GM12878 (cell line): Measurements from ENCODE around the gene BEST2. TPM values are rescaled to one million over a fixed set of nuclear protein-coding genes. Genes with fewer than 3 reads are reported as not detected.

Experiments
- ATAC-seq: fragments of 200-7000 bp; cut with Tn5 transposase; 3 replicates; pipeline ENCODE4 v1.9.1; 2020; ENCODE audit warnings: mild to moderate bottlenecking, moderate library complexity
- BruUV-seq: library from RNA; stranded (reverse); fragments of 400-500 nt; replicated peaks from 2 replicates; lab custom pipeline; 2021; lab: Mats Ljungman, UMichigan
- CTCF ChIA-PET: fragments of 300-600 bp; sonication (Branson Sonifier 250); formaldehyde crosslinking; extraction: SDS; loops from one replicate; lab custom pipeline; 2021; ENCODE audit warnings: inconsistent platforms; lab: Yijun Ruan, JAX
- POLR2A ChIA-PET: fragments of 350-600 bp; formaldehyde crosslinking; extraction: SDS; loops from one replicate; lab custom pipeline; 2021; ENCODE audit warnings: inconsistent platforms; lab: Charles Lee
- RAD21 ChIA-PET: fragments of 300-600 bp; sonication (Branson Sonifier 250); formaldehyde crosslinking; loops from one replicate; lab custom pipeline; 2023; ENCODE audit warnings: antibody characterized with exemption; ENCODE audit not compliant: unreplicated experiment; lab: Charles Lee
- SMC1A ChIA-PET: fragments of 300-600 bp; sonication (Branson Sonifier 250); formaldehyde crosslinking; loops from one replicate; lab custom pipeline; 2023; ENCODE audit not compliant: unreplicated experiment, uncharacterized antibody; lab: Charles Lee
- DNase-seq: peaks from one replicate; pipeline ENCODE4 v3.0.0-alpha.2; 2011; ENCODE audit warnings: low read depth, low spot score
- FAIRE-seq: peaks from 3 replicates; lab custom pipeline; 2011; peaks lifted over from hg19 to GRCh38; lab: Jason Lieb, UNC
- H2AFZ ChIP-seq: 2 replicates; pipeline ENCODE4 v1.6.0; 2011; ENCODE audit warnings: low read depth, low read length, control low read depth; ENCODE audit not compliant: control insufficient read depth
- H3K27ac ChIP-seq: 2 replicates; pipeline ENCODE4 v1.5.1; 2011; ENCODE audit warnings: control low read depth; ENCODE audit not compliant: control insufficient read depth, insufficient read depth
- H3K27me3 ChIP-seq, 2 experiments: replicated peaks in 1 of 2; 2 replicates each; pipeline versions ENCODE4 v1.6.0 to v1.6.1; 2011; ENCODE audit warnings: low read length in 1 of 2; ENCODE audit not compliant: control insufficient read depth in 2 of 2, insufficient read depth in 2 of 2
- H3K36me3 ChIP-seq, 2 experiments: 2 replicates each; pipeline ENCODE4 v1.5.1; 2011; ENCODE audit warnings: low read length in 1 of 2; ENCODE audit not compliant: control insufficient read depth in 2 of 2, insufficient read depth in 2 of 2
- H3K4me1 ChIP-seq: 2 replicates; pipeline ENCODE4 v1.6.1; 2011; ENCODE audit warnings: mild to moderate bottlenecking, low read length, moderate library complexity, mixed read lengths; ENCODE audit not compliant: control insufficient read depth, insufficient read depth
- H3K4me2 ChIP-seq: 2 replicates; pipeline ENCODE4 v1.6.0; 2011; ENCODE audit warnings: control low read depth; ENCODE audit not compliant: control insufficient read depth, insufficient read depth
- H3K4me3 ChIP-seq: fragments of 200-600 bp; sonication (generic); 2 replicates; pipeline ENCODE4 v1.5.1; 2016
- H3K79me2 ChIP-seq: 2 replicates; pipeline ENCODE4 v1.6.0; 2011; ENCODE audit warnings: low read length; ENCODE audit not compliant: control insufficient read depth, insufficient read depth
- H3K9ac ChIP-seq: 2 replicates; pipeline ENCODE4 v1.8.0; 2011; ENCODE audit warnings: low read length, control low read depth, mixed read lengths; ENCODE audit not compliant: control insufficient read depth, insufficient read depth
- H3K9me3 ChIP-seq: replicated peaks from 3 replicates; pipeline ENCODE4 v1.5.1; 2011; ENCODE audit warnings: mild to moderate bottlenecking, low read length; ENCODE audit not compliant: control insufficient read depth, insufficient read depth
- H4K20me1 ChIP-seq: 2 replicates; pipeline ENCODE4 v1.6.0; 2011; ENCODE audit not compliant: control insufficient read depth, insufficient read depth
- BCLAF1 ChIP-seq: fragments of 450-650 bp; IDR thresholded peaks from 2 replicates; pipeline ENCODE4 v1.6.1; 2017; ENCODE audit warnings: antibody characterized with exemption, mild to moderate bottlenecking, moderate library complexity
- BRCA1 ChIP-seq: IDR thresholded peaks from 2 replicates; pipeline ENCODE4 v1.6.1; 2011; ENCODE audit warnings: low read depth, low read length, improper control_type of control experiment
- CBFB ChIP-seq: IDR thresholded peaks from 2 replicates; pipeline ENCODE4 v1.6.1; 2016; ENCODE audit warnings: antibody characterized with exemption, low read depth
- KLF5 ChIP-seq: fragments of 450-650 bp; IDR thresholded peaks from 2 replicates; pipeline ENCODE4 v1.6.1; 2014; ENCODE audit warnings: mild to moderate bottlenecking; ENCODE audit not compliant: partially characterized antibody
- MLLT1 ChIP-seq: fragments of 450-650 bp; IDR thresholded peaks from 2 replicates; pipeline ENCODE4 v1.6.1; 2016; ENCODE audit warnings: mild to moderate bottlenecking
- NFYA ChIP-seq: IDR thresholded peaks from 2 replicates; pipeline ENCODE4 v1.6.1; 2011; ENCODE audit warnings: low read depth, mild to moderate bottlenecking, low read length, improper control_type of control experiment, borderline replicate concordance
- NFYB ChIP-seq: IDR thresholded peaks from 2 replicates; pipeline ENCODE4 v1.6.1; 2011; ENCODE audit warnings: low read depth, mild to moderate bottlenecking, low read length, improper control_type of control experiment, moderate library complexity; ENCODE audit not compliant: insufficient read depth
- POLR2A ChIP-seq: IDR thresholded peaks from 2 replicates; pipeline ENCODE4 v1.6.1; 2011; ENCODE audit warnings: low read depth, mild to moderate bottlenecking, low read length
- RCOR1 ChIP-seq: conservative IDR thresholded peaks from 2 replicates; pipeline ENCODE4 v1.6.1; 2012; ENCODE audit warnings: low read depth, low read length, improper control_type of control experiment
- RELA ChIP-seq: fragments of 450-650 bp; IDR thresholded peaks from 2 replicates; pipeline ENCODE4 v1.8.0; 2014; ENCODE audit warnings: borderline replicate concordance; ENCODE audit not compliant: partially characterized antibody
- SIN3A ChIP-seq: IDR thresholded peaks from 2 replicates; pipeline ENCODE4 v1.6.1; 2012; ENCODE audit warnings: low read depth, low read length, improper control_type of control experiment
- SREBF1 ChIP-seq: IDR thresholded peaks from 2 replicates; pipeline ENCODE4 v1.6.1; 2012; ENCODE audit warnings: mild to moderate bottlenecking, low read length
- TCF12 ChIP-seq: IDR thresholded peaks from 2 replicates; pipeline ENCODE4 v1.6.1; 2011; ENCODE audit warnings: low read depth, mild to moderate bottlenecking, low read length
- TCF3 ChIP-seq: IDR thresholded peaks from 2 replicates; pipeline ENCODE4 v1.6.1; 2012; ENCODE audit warnings: low read depth, mild to moderate bottlenecking, low read length, borderline replicate concordance; ENCODE audit not compliant: insufficient read depth
- YBX1 ChIP-seq: fragments of 450-650 bp; IDR thresholded peaks from 2 replicates; pipeline ENCODE4 v1.6.1; 2016; ENCODE audit warnings: antibody characterized with exemption
- ZNF207 ChIP-seq: fragments of 450-650 bp; IDR thresholded peaks from 2 replicates; pipeline ENCODE4 v1.6.1; 2014; ENCODE audit warnings: antibody characterized with exemption, mild to moderate bottlenecking, borderline replicate concordance
- ZNF24 ChIP-seq: fragments of 450-650 bp; IDR thresholded peaks from 2 replicates; pipeline ENCODE4 v1.6.1; 2017; ENCODE audit warnings: antibody characterized with exemption, mild to moderate bottlenecking
- ZNF687 ChIP-seq: fragments of 450-650 bp; IDR thresholded peaks from 2 replicates; pipeline ENCODE4 v1.6.1; 2017; ENCODE audit warnings: mild to moderate bottlenecking, moderate library complexity
- WGBS: methylation state at CpG from one replicate; pipeline ENCODE4 v1.1.6; 2016; ENCODE audit warnings: low lambda C conversion rate; ENCODE audit not compliant: insufficient replicate concordance, insufficient coverage; ENCODE audit errors: missing lambda C conversion rate; 5-methylcytosine and 5-hydroxymethylcytosine counted together
- in situ Hi-C: fragments of 300-500 bp; cut with MboI; formaldehyde crosslinking; loops from 9 replicates; pipeline ENCODE4 v1.14.3; 2018; ENCODE audit warnings: mixed read lengths
- intact Hi-C: fragments of 100-400 bp; cut with micrococcal nuclease; formaldehyde crosslinking; loops from one replicate; pipeline ENCODE4 v1.14.2; 2022; ENCODE audit not compliant: unreplicated experiment
- polyA plus RNA-seq, 11 experiments: library from polyadenylated mRNA; depleted of rRNA in 4 of 11; unstranded in 6 of 11; stranded (reverse) in 5 of 11; fragments of >200 nt; fragmentation: Nextera tagmentation in 4 of 11; fragmentation: Illumina TruSeq in 1 of 11; extraction: Ambion mirVana in 4 of 11; extraction: Trizol in 1 of 11; gene quantifications; 1 replicate in 1 of 11; 2 replicates in 10 of 11; pipeline versions ENCODE4 v1.2.1 to v1.2.3, GENCODE V29; 2011 to 2016; ENCODE audit warnings: inconsistent platforms in 2 of 11, missing spikeins in 2 of 11, low read depth in 1 of 11
- total RNA-seq, 4 experiments: library from RNA; depleted of rRNA in 3 of 4; stranded (reverse); fragments of >200 nt in 3 of 4; fragmentation: Illumina TruSeq in 1 of 4; extraction: Trizol in 1 of 4; gene quantifications; 2 replicates each; pipeline versions ENCODE4 v1.2.1 to v1.2.3, GENCODE V29; 2013 to 2021

Gene BEST2
- total and polyA plus RNA-seq, 10 of the 15 experiments (the other 5 are each of a cell fraction or from before 2014, with no cell fraction given) = not detected

GRCh38 chr19:12769689-12770088 lies 18.1 kb downstream of the BEST2 start (continued):
- TF ChIP-seq TCF3 (peak; percentile 84; the same call in 1 of the 2 replicates), TCF12 (peak; percentile 89; the same call in 1 of the 2 replicates), POLR2A (peak; percentile 37; the same call in 1 of the 2 replicates), KLF5 (no peak), RELA (no peak), ZNF687 (no peak), CBFB (no peak), SIN3A (no peak), BRCA1 (no peak)

GRCh38 chr19:12770922-12771321 lies 19.3 kb downstream of the BEST2 start:
- ChIA-PET RAD21 (interaction anchor here (1.6 to 4.3 kb wide), 2 partner anchors 25 to 77 kb away, joined by 4 to 22 read pairs; no protein-coding TSS in a partner anchor), POLR2A (no interaction called here), SMC1A (no interaction called here), CTCF (interaction anchor here (0.7 to 17.0 kb wide), 3 partner anchors 9 to 77 kb away, joined by 3 to 426 read pairs (median 3); partner anchors contain the start of genes JUNB, PRDX2 and THSD8)
- H3K27me3 ChIP-seq = no peaks in the 10 kb centered on the region
- intact Hi-C loops = no loop called here
- H3K79me2 ChIP-seq = no peaks in the 10 kb centered on the region
- no peak for ATAC-seq
- no TSS peak for BruUV-seq
- no peak overlapping the region for H3K9ac ChIP-seq
- no peaks in the 10 kb centered on the region for H3K9me3 ChIP-seq
- in situ Hi-C loops = no loop called here
- H3K36me3 ChIP-seq = no peaks in the 10 kb centered on the region
- no peaks in the 10 kb centered on the region for H4K20me1 ChIP-seq
- no peak for DNase-seq
- 93% methylated on average over 13 of the region's 13 CpGs for WGBS
- H2AFZ ChIP-seq = no peak overlapping the region
- FAIRE-seq = no peak
- H3K4me1 ChIP-seq = peaks cover 4% of the 10 kb centered on the region
- no peak overlapping the region for H3K4me2 ChIP-seq
- H3K4me3 ChIP-seq = no peak overlapping the region
- no peak overlapping the region for H3K27ac ChIP-seq
- TF ChIP-seq ZNF207 (no peak), YBX1 (no peak), NFYA (no peak), MLLT1 (no peak), SREBF1 (no peak), RCOR1 (no peak), ZNF24 (no peak), TCF12 (no peak), NFYB (no peak), BCLAF1 (no peak)
